HepG2 (cell line): ENCODE data around the gene CACNA1D. TPM values are rescaled to one million over a fixed set of nuclear protein-coding genes. Genes with fewer than 3 reads are reported as not detected.

Experiments used
- ADNP ChIP-seq: sonication (generic); formaldehyde crosslinking; IDR thresholded peaks from 2 replicates; pipeline ENCODE4 v1.4.0; 2020; ENCODE audit warnings: missing genetic modification reagents
- AGO2 ChIP-seq: fragments of 200-400 bp; formaldehyde crosslinking; optimal IDR thresholded peaks from 2 replicates; pipeline ENCODE3; 2017; ENCODE audit warnings: mild to moderate bottlenecking, low read depth, low read length, moderate library complexity
- CAMTA2 ChIP-seq: sonication (generic); formaldehyde crosslinking; IDR thresholded peaks from 2 replicates; pipeline ENCODE4 v1.4.0; 2020; ENCODE audit warnings: mild to moderate bottlenecking, missing genetic modification reagents, borderline replicate concordance
- FOXK2 ChIP-seq: fragments of 450-650 bp; IDR thresholded peaks from 2 replicates; pipeline ENCODE4 v1.6.1; 2016
- MTA1 ChIP-seq: sonication (generic); formaldehyde crosslinking; IDR thresholded peaks from 2 replicates; pipeline ENCODE4 v1.4.0; 2020; ENCODE audit warnings: missing genetic modification reagents, mild to moderate bottlenecking, borderline replicate concordance
- POLR2G ChIP-seq: fragments of 200-400 bp; formaldehyde crosslinking; IDR thresholded peaks from 2 replicates; pipeline ENCODE4 v1.6.1; 2018; ENCODE audit warnings: mild to moderate bottlenecking, low read depth, low read length, moderate library complexity
- PTBP1 ChIP-seq: fragments of 200-400 bp; formaldehyde crosslinking; IDR thresholded peaks from 2 replicates; pipeline ENCODE4 v1.6.1; 2018; ENCODE audit warnings: low read length, low read depth; ENCODE audit not compliant: poor library complexity, severe bottlenecking
- RBFOX2 ChIP-seq: fragments of 200-400 bp; formaldehyde crosslinking; IDR thresholded peaks from 2 replicates; pipeline ENCODE4 v1.6.1; 2017; ENCODE audit warnings: low read depth, mild to moderate bottlenecking, low read length
- ZBTB1 ChIP-seq: sonication (generic); formaldehyde crosslinking; IDR thresholded peaks from 2 replicates; pipeline ENCODE4 v1.4.0; 2020; ENCODE audit warnings: missing genetic modification reagents, borderline replicate concordance
- ZMYM3 ChIP-seq: sonication (generic); formaldehyde crosslinking; IDR thresholded peaks from 2 replicates; pipeline ENCODE4 v1.5.1; 2020; ENCODE audit warnings: mild to moderate bottlenecking, missing genetic modification reagents
- ZNF530 ChIP-seq: sonication (generic); formaldehyde crosslinking; IDR thresholded peaks from 2 replicates; pipeline ENCODE4 v1.5.0; 2020; ENCODE audit warnings: low read depth, mild to moderate bottlenecking, missing genetic modification reagents
- polyA plus RNA-seq, 8 experiments: library from polyadenylated mRNA; depleted of rRNA in 3 of 8; stranded (reverse) in 7 of 8; unstranded in 1 of 8; fragments of >200 nt; fragmentation: Illumina TruSeq in 4 of 8; extraction: Trizol in 4 of 8; gene quantifications; 2 replicates each; pipeline versions ENCODE4 v1.2.1 to v1.2.3, GENCODE V29; 2011 to 2016; ENCODE audit warnings: low read depth in 4 of 8, missing spikeins in 1 of 8, mixed read lengths in 1 of 8; ENCODE audit not compliant: insufficient read depth in 1 of 8
- total RNA-seq, 5 experiments: library from RNA; depleted of rRNA; stranded (reverse); fragments of >200 nt; fragmentation: Illumina TruSeq; extraction: Trizol; gene quantifications; 2 replicates each; pipeline ENCODE4 v1.2.3, GENCODE V29; 2016; ENCODE audit warnings: low read depth in 1 of 5
- TF ChIP-seq, protein P1 (sequence below): IDR thresholded peaks from 2 replicates; pipeline ENCODE4 v1.6.1; 2012; ENCODE audit warnings: low read length, improper control_type of control experiment

CACNA1D gene
- total and polyA plus RNA-seq, 2 of the 13 experiments (the other 11 are each of a cell fraction or from before 2014, with no cell fraction given): 0.26 to 0.38 TPM

DNA sequence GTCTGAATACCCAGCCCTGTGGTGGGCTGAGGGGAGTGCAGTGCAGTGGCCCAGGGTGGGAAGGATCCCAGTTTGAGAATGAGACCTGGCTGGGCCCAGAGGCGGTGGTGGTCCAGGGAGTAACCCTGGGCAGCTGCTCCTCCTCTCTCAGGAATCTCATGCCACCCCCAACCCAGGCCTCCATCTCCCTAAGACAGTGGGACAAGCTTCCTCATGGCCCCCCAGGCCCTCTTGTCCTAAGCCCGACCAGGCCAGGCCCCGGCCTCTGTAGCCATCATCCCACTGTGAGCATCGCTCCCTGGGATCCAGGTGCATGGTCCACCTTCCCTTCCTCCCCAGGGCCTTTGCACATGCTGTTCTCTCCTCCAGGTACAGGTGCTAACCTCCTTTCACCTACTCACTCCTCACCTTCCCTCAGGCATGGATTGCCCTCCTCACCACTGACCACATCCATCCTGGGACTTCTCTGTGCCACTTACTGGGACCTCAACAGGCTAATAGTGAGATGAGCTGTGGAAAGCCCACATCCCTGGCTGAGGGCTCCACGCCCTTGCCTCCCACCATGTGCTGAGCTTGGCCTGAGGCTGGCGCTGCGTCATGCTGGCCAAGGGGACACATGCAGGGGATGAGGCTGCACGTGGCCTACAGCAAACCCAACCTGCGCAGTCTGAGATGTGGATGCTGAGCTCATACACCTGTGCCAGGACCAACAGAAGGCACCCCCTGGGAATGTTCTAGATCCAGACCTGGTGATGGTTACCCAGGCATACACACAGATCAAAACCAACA is 341.9 kb downstream of the CACNA1D start (continued):
- TF ChIP-seq, protein P1, sequence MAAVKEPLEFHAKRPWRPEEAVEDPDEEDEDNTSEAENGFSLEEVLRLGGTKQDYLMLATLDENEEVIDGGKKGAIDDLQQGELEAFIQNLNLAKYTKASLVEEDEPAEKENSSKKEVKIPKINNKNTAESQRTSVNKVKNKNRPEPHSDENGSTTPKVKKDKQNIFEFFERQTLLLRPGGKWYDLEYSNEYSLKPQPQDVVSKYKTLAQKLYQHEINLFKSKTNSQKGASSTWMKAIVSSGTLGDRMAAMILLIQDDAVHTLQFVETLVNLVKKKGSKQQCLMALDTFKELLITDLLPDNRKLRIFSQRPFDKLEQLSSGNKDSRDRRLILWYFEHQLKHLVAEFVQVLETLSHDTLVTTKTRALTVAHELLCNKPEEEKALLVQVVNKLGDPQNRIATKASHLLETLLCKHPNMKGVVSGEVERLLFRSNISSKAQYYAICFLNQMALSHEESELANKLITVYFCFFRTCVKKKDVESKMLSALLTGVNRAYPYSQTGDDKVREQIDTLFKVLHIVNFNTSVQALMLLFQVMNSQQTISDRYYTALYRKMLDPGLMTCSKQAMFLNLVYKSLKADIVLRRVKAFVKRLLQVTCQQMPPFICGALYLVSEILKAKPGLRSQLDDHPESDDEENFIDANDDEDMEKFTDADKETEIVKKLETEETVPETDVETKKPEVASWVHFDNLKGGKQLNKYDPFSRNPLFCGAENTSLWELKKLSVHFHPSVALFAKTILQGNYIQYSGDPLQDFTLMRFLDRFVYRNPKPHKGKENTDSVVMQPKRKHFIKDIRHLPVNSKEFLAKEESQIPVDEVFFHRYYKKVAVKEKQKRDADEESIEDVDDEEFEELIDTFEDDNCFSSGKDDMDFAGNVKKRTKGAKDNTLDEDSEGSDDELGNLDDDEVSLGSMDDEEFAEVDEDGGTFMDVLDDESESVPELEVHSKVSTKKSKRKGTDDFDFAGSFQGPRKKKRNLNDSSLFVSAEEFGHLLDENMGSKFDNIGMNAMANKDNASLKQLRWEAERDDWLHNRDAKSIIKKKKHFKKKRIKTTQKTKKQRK: no peak
- peak; percentile 55 for TF ChIP-seq RBFOX2
- peak; percentile 53; the same call in 1 of the 2 replicates for TF ChIP-seq MTA1 (CRISPR knock-in tag)
- TF ChIP-seq CAMTA2 (CRISPR knock-in tag): no peak
- TF ChIP-seq ZMYM3 (CRISPR knock-in tag): 0 out of 2 replicates have a peak, but pooled peaks have one; percentile 24
- TF ChIP-seq PTBP1: no peak
- no peak for TF ChIP-seq ADNP (CRISPR knock-in tag)
- TF ChIP-seq POLR2G: peak; percentile 2; the same call in 1 of the 2 replicates
- TF ChIP-seq AGO2: peak; percentile 77
- TF ChIP-seq ZBTB1: no peak
- no peak for TF ChIP-seq ZNF530
- no peak for TF ChIP-seq FOXK2
